ENCODE data around the gene NGFR.

The NGFR gene

GRCh38 chr17:49515196-49515770, 20.2 kb downstream of the NGFR start:
- no peak for DNase-seq (ENCODE audit: low read depth in 2 of 2)

GRCh38 chr17:49516180-49516579, 21.1 kb downstream of the NGFR start:
- DNase-seq (ENCODE audit: low read depth in 2 of 2) = no peak

- DNase-seq (ENCODE audit: low read depth in 2 of 2) = no peak
Observed at GRCh38 chr17:49518346-49519078, 23.4 kb downstream of the NGFR start.

GRCh38 chr17:49519781-49520180, 24.7 kb downstream of the NGFR start:
- DNase-seq (ENCODE audit: low read depth in 2 of 2) = no peak

GRCh38 chr17:49520386-49521087, 25.4 kb downstream of the NGFR start:
- no peak for DNase-seq (ENCODE audit: low read depth in 2 of 2)

- DNase-seq (ENCODE audit: low read depth in 2 of 2) = no peak
Observed at GRCh38 chr17:49521088-49521450, 26.0 kb downstream of the NGFR start.

- no peak for DNase-seq (ENCODE audit: low read depth in 2 of 2)
Observed at GRCh38 chr17:49521471-49522356, 26.6 kb downstream of the NGFR start.

- DNase-seq (ENCODE audit: low read depth in 2 of 2) = no peak
Observed at GRCh38 chr17:49522357-49522890, 27.3 kb downstream of the NGFR start.

GRCh38 chr17:49523196-49523595, 28.1 kb downstream of the NGFR start:
- no peak for DNase-seq (ENCODE audit: low read depth in 2 of 2)

- no peak for DNase-seq (ENCODE audit: low read depth in 2 of 2)
Observed at GRCh38 chr17:49523706-49524472, 28.8 kb downstream of the NGFR start.

- no peak for DNase-seq (ENCODE audit: low read depth in 2 of 2)
Observed at GRCh38 chr17:49524473-49525359, 29.6 kb downstream of the NGFR start.

GRCh38 chr17:49525831-49526741, 31.0 kb downstream of the NGFR start:
- DNase-seq (ENCODE audit: low read depth in 2 of 2) = no peak

GRCh38 chr17:49527927-49528651, 33.0 kb downstream of the NGFR start:
- no peak for DNase-seq (ENCODE audit: low read depth in 2 of 2)

GRCh38 chr17:49528966-49529365, 33.9 kb downstream of the NGFR start:
- DNase-seq (ENCODE audit: low read depth in 2 of 2) = no peak

GRCh38 chr17:49530118-49530517, 35.0 kb downstream of the NGFR start:
- DNase-seq (ENCODE audit: low read depth in 2 of 2) = no peak

GRCh38 chr17:49543860-49544259, 48.8 kb downstream of the NGFR start:
- no peak for DNase-seq (ENCODE audit: low read depth in 2 of 2)

- no peak for DNase-seq (ENCODE audit: low read depth in 2 of 2)
Observed at GRCh38 chr17:49545007-49545660, 50.0 kb downstream of the NGFR start.
